ENCODE measurements around the gene SLC26A3. TPM values are rescaled to one million over a fixed set of nuclear protein-coding genes. Genes with fewer than 3 reads are reported as not detected.

The SLC26A3 gene
- total RNA-seq, 1 experiment from 2014 or later, result not detected

DNA sequence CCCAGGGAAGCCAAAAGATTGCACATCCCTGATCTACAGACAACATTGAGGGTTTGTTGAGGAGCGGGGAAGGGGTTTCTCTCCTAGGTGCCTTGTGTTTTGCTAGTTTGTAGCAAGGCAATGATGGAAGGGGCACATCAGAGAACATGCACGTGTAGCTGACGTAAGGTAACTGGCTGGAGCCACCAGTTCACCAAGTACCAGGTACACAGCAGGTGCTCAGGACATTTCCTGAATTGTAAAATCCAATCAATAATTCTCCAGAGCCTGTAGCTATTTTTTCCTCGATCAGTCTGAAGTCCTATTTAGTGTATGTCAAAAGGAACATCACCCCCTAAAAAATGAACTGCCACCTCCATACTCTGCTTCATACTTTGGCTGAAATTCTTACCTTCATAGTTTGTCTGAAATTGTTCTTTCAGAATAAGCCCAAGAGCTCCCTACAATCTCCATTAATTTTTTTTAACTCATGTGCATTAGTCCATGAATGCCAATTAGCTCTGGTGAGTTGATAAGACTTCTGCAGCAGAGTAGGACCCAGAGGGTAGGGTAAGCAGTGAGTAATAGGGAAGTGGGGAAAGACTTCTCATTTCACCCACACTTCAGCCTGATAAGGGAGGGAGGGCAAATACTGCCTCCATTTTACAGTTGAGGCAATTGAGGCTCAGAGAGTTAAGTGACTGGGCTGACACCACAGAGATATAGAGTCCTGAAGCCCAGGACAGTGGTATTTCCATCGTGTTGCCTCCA, 36.0 kb upstream of the SLC26A3 start:
- TF ChIP-seq, protein P1, sequence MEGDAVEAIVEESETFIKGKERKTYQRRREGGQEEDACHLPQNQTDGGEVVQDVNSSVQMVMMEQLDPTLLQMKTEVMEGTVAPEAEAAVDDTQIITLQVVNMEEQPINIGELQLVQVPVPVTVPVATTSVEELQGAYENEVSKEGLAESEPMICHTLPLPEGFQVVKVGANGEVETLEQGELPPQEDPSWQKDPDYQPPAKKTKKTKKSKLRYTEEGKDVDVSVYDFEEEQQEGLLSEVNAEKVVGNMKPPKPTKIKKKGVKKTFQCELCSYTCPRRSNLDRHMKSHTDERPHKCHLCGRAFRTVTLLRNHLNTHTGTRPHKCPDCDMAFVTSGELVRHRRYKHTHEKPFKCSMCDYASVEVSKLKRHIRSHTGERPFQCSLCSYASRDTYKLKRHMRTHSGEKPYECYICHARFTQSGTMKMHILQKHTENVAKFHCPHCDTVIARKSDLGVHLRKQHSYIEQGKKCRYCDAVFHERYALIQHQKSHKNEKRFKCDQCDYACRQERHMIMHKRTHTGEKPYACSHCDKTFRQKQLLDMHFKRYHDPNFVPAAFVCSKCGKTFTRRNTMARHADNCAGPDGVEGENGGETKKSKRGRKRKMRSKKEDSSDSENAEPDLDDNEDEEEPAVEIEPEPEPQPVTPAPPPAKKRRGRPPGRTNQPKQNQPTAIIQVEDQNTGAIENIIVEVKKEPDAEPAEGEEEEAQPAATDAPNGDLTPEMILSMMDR (IDR thresholded peaks at IDR 0.05; ENCODE audit: unreplicated experiment), result no peak
- no peaks in the 10 kb centered on the region for H3K36me3 Mint-ChIP-seq (ENCODE audit: insufficient read depth, unreplicated experiment)
- peaks cover 9% of the 10 kb centered on the region for H3K9me3 Mint-ChIP-seq (ENCODE audit: unreplicated experiment)
- no peak overlapping the region for H3K27ac Mint-ChIP-seq (ENCODE audit: low read depth, unreplicated experiment)
- H3K4me1 Mint-ChIP-seq (ENCODE audit: insufficient read depth, unreplicated experiment), result peaks cover 10% of the 10 kb centered on the region
- no peak overlapping the region for H3K4me3 Mint-ChIP-seq (ENCODE audit: unreplicated experiment)
- intact Hi-C loops (cut with micrococcal nuclease), result no loop called here
- no peak for DNase-seq (ENCODE audit: unreplicated experiment)
- ChIA-PET POLR2A (no interaction called here), CTCF (interaction anchor here (0.8 to 1.2 kb wide), 2 partner anchors 32 to 96 kb away, joined by 3 read pairs; no protein-coding TSS in a partner anchor)
- no TSS peak for BruUV-seq (replicated peaks)
- H3K27me3 Mint-ChIP-seq (ENCODE audit: insufficient read depth, unreplicated experiment), result peaks cover 4% of the 10 kb centered on the region

DNA sequence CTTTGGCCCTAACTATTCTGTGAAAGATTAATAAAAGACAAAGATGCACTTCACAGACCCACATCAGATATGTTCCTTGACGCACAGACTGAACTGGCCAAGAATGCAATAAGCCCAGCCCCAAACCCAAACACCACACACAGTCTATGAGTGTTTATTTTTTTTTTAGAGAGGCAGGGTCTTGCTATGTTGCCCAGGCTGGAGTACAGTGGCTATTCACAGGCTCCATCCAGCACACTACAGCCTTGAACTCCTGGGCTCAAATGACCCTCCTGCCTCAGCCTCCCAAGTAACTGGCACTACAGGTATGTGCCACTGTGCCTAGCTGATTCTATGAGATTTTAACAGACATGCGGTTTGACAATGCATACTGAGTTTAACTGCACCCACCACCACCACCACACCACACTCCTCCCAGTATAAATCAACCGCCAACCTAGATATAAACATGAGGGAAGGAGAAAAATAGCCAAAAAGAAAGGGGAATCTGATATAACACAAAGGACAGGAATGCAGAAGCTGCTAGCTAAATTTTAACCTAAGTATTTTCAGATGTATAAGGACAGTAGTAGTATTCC, 35.1 kb upstream of the SLC26A3 start:
- ChIA-PET CTCF (interaction anchor here (0.8 to 1.3 kb wide), 3 partner anchors 8 to 95 kb away, joined by 3 to 4 read pairs (median 3); no protein-coding TSS in a partner anchor), POLR2A (interaction anchor here (0.7 kb wide), 1 partner anchor 360 kb away, joined by 3 read pairs; no protein-coding TSS in a partner anchor)
- no peaks in the 10 kb centered on the region for H3K36me3 Mint-ChIP-seq (ENCODE audit: insufficient read depth, unreplicated experiment)
- TF ChIP-seq, protein P1 (IDR thresholded peaks at IDR 0.05; ENCODE audit: unreplicated experiment), result no peak
- peaks cover 10% of the 10 kb centered on the region for H3K4me1 Mint-ChIP-seq (ENCODE audit: insufficient read depth, unreplicated experiment)
- BruUV-seq (replicated peaks), result no TSS peak
- peaks cover 13% of the 10 kb centered on the region for H3K27me3 Mint-ChIP-seq (ENCODE audit: insufficient read depth, unreplicated experiment)
- H3K9me3 Mint-ChIP-seq (ENCODE audit: unreplicated experiment), result peaks cover 9% of the 10 kb centered on the region
- no peak overlapping the region for H3K4me3 Mint-ChIP-seq (ENCODE audit: unreplicated experiment)
- no peak overlapping the region for H3K27ac Mint-ChIP-seq (ENCODE audit: low read depth, unreplicated experiment)
- no peak for DNase-seq (ENCODE audit: unreplicated experiment)
- intact Hi-C loops (cut with micrococcal nuclease), result no loop called here

DNA sequence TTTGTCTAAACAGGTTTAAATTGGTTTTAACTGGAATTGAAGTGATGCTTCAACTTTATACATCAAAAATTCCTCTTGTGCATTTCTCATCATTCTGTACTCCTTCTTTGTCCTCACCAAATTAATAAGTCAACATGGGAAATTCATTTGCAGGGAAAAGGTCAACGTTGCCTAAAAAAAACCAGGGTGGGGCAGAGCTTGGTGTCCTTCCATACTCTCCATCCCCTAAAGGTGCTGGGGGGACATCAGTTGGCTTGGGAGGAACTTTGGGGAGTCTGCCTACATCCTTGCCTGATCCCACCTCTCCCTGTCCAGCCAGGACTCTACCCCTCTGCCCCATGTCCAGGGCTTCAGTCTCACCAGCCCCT, 34.1 kb upstream of the SLC26A3 start:
- Mint-ChIP-seq H3K27ac (ENCODE audit: low read depth, unreplicated experiment) (no peak overlapping the region), H3K36me3 (ENCODE audit: insufficient read depth, unreplicated experiment) (no peaks in the 10 kb centered on the region), H3K4me1 (ENCODE audit: insufficient read depth, unreplicated experiment) (peaks cover 10% of the 10 kb centered on the region), H3K27me3 (ENCODE audit: insufficient read depth, unreplicated experiment) (peaks cover 23% of the 10 kb centered on the region), H3K4me3 (ENCODE audit: unreplicated experiment) (no peak overlapping the region), H3K9me3 (ENCODE audit: unreplicated experiment) (peaks cover 9% of the 10 kb centered on the region)
- POLR2A ChIA-PET, result interaction anchor here (0.7 to 1.0 kb wide), 2 partner anchors 10 to 359 kb away, joined by 3 read pairs; no protein-coding TSS in a partner anchor
- DNase-seq (ENCODE audit: unreplicated experiment), result no peak
- intact Hi-C loops (cut with micrococcal nuclease), result no loop called here
- TF ChIP-seq, protein P1 (IDR thresholded peaks at IDR 0.05; ENCODE audit: unreplicated experiment), result no peak
- CTCF ChIA-PET, result interaction anchor here (0.5 to 1.3 kb wide), 3 partner anchors 9 to 1375 kb away, joined by 3 to 4 read pairs (median 3); no protein-coding TSS in a partner anchor
- BruUV-seq (replicated peaks), result no TSS peak
